Right lobe of liver (tissue), 4 donors: ENCODE measurements around the gene ATXN2.

Experiments used
- POLR2A ChIP-seq: fragments of 450-650 bp; IDR thresholded peaks from one replicate; pipeline ENCODE4 v1.6.1; 2017; ENCODE audit warnings: antibody characterized with exemption, mild to moderate bottlenecking
- TF ChIP-seq, protein P1 (sequence below), 4 donors: fragments of 200-600 bp in 3 of 4; fragments of 450-650 bp in 1 of 4; IDR thresholded peaks; one replicate each; pipeline versions ENCODE4 v1.5.1 to v1.8.0; 2016 to 2022; ENCODE audit warnings: antibody characterized with exemption in 4 of 4, mild to moderate bottlenecking in 2 of 4
- donor health status: DM: no; HTN: no; CAD: no.
- donor health status: DM: no; HTN: no; CAD: no.
- donor health status: DM: no; HTN: yes; CAD: no.

DNA sequence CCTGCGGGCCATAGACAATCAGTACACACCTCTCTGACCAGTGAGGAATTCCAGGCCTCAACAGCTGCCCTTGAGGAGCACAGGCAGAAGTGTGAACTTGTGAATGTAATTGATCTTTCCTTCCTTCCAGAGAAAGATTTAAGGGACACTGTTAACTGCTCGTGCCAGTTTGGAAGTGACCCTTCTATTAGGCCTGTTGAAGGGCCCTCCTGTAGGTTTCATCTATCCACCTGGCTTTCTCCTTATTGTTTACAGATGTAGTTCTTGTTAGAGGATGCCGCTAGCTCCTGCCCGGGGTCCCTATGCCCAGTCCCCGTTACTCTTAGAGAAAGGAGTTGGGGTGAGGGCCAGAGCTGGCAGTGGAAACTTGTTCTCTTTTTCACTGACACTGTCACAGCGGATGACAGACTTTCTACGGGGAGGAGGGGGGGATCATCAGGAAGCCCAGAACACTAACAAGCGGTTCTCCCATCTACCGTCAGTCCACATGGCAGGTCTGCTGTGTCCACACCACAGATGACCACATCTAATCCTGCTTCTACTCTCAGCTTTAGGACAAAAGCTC is 150.8 kb downstream of the ATXN2 start:
- TF ChIP-seq, protein P1, sequence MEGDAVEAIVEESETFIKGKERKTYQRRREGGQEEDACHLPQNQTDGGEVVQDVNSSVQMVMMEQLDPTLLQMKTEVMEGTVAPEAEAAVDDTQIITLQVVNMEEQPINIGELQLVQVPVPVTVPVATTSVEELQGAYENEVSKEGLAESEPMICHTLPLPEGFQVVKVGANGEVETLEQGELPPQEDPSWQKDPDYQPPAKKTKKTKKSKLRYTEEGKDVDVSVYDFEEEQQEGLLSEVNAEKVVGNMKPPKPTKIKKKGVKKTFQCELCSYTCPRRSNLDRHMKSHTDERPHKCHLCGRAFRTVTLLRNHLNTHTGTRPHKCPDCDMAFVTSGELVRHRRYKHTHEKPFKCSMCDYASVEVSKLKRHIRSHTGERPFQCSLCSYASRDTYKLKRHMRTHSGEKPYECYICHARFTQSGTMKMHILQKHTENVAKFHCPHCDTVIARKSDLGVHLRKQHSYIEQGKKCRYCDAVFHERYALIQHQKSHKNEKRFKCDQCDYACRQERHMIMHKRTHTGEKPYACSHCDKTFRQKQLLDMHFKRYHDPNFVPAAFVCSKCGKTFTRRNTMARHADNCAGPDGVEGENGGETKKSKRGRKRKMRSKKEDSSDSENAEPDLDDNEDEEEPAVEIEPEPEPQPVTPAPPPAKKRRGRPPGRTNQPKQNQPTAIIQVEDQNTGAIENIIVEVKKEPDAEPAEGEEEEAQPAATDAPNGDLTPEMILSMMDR (IDR thresholded peaks at IDR 0.05): no peak
- no peak for TF ChIP-seq POLR2A
